Measurements from ENCODE around the gene MPHOSPH9.

DNA sequence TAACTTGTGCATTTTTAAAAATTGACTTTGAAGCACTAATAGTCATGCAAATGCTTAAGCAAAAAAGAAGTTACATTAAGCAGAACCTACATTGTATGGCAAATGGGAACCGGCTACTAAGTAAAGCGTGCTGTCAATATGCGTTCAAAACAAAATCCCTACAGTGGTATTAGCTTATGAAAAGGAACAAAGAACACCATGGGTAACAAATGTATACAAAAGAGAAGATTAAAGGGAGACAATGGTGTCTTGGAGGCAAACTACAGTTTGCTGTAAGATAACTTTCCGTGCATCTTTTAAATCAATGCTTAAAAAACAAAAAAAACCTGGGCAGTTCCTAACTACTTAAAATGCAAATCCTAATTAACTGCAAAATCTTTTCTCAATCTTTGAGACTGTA is 28.3 kb upstream of the MPHOSPH9 start:
- TF ChIP-seq POLR2AphosphoS5 (IDR thresholded peaks at IDR 0.05; ENCODE audit: low read depth), result no peak
- TF ChIP-seq, protein P1, sequence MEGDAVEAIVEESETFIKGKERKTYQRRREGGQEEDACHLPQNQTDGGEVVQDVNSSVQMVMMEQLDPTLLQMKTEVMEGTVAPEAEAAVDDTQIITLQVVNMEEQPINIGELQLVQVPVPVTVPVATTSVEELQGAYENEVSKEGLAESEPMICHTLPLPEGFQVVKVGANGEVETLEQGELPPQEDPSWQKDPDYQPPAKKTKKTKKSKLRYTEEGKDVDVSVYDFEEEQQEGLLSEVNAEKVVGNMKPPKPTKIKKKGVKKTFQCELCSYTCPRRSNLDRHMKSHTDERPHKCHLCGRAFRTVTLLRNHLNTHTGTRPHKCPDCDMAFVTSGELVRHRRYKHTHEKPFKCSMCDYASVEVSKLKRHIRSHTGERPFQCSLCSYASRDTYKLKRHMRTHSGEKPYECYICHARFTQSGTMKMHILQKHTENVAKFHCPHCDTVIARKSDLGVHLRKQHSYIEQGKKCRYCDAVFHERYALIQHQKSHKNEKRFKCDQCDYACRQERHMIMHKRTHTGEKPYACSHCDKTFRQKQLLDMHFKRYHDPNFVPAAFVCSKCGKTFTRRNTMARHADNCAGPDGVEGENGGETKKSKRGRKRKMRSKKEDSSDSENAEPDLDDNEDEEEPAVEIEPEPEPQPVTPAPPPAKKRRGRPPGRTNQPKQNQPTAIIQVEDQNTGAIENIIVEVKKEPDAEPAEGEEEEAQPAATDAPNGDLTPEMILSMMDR (IDR thresholded peaks at IDR 0.05; ENCODE audit: insufficient read depth, low read length), result no peak

Measured in HL-60 (cell line).